ENCODE measurements around the gene PDE6B.

DNA sequence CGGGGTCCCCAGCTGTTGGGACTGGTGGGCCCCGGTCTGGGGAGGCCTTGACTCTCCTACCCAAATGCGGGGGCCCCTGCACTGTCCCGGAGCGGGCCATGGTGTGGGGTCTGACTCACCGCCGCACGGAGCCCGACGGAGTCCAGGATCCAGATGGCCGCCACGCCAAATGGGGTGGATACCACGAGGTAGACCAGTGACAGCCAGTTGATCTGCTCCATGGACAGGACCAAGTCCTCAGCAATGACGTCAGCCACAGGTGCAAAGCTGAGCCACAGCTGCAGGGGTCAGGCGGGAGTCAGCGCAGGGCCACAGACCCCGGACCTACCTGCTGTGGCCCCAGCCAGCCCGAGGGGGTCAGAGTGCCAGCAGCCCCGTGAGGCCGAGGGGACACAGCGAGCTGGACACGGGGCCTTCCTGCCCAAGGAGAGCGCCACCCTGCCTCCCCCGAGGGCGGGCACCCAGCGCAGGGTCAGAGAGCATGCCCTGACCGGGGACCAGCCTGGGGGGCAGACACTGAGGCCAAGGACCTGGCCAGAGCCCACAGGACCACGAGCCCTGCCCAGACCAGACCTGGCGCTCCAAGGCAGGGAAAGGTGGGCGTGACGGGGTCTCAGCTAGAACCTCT, 61.2 kb downstream of the PDE6B start:
- TF ChIP-seq POLR2A (IDR thresholded peaks at IDR 0.05; ENCODE audit: low read length) (no peak), GATA1 (IDR thresholded peaks at IDR 0.05; ENCODE audit: low read depth, low read length) (no peak)

All from erythroblast (primary cell).